Measurements from ENCODE around the gene RNF157. TPM values are rescaled to one million over a fixed set of nuclear protein-coding genes. Genes with fewer than 3 reads are reported as not detected.
"Not testable (repeated sequence)": the region's sequence is repeated elsewhere in the genome, so short reads cannot be mapped to it uniquely, and the experiment has no call there.

Gene RNF157
- total and polyA plus RNA-seq, 2 of the 13 experiments (the other 11 are each of a cell fraction or from before 2014, with no cell fraction given): 0.44 to 1.5 TPM

DNA sequence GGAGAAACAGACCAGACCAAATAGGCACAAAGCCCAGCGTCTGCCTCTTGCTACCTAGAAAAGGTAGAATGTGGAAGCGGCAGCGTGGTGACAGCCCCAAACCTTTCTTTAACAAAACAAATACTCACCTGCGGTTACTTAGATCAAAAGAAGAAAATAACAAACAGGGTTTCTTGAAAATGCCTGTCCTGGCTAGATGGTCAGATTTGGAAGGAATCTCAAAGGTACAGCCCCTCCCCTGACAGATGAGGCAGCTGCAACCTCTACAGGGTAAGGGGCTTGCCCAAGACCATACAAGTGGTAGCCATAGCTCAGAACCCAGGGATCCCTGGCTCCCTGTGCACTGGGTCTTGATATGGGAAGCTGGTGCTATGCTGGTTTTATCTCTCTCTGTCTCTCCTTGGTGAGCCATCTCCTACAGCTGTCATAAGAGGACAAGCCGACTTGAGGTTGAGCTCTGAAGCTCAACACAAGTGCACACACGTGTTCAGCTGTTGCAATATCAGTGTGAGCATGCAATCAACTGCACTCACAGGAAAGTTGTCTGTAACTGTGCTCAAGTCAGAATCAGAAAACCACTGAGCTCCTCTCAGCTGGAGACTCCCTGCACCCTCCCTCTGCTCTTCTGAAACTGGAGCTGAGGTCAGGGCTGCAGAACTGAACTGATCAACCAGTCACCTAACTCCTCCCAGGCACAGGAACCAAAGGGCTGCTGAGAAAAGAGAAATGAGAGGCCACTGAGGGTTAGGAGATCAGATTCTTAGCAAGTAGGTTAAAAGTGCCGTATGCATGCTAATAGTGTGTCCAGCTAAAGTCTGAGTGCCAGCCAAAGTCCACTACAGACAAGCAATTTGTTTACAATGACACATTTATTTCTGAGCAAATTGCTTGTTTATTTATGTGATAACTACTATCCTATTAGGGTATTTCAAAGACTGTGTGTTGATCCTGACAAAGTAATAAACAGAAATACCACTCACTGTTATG lies 6.1 kb upstream of the RNF157 start (continued):
- TF ChIP-seq, protein P1, sequence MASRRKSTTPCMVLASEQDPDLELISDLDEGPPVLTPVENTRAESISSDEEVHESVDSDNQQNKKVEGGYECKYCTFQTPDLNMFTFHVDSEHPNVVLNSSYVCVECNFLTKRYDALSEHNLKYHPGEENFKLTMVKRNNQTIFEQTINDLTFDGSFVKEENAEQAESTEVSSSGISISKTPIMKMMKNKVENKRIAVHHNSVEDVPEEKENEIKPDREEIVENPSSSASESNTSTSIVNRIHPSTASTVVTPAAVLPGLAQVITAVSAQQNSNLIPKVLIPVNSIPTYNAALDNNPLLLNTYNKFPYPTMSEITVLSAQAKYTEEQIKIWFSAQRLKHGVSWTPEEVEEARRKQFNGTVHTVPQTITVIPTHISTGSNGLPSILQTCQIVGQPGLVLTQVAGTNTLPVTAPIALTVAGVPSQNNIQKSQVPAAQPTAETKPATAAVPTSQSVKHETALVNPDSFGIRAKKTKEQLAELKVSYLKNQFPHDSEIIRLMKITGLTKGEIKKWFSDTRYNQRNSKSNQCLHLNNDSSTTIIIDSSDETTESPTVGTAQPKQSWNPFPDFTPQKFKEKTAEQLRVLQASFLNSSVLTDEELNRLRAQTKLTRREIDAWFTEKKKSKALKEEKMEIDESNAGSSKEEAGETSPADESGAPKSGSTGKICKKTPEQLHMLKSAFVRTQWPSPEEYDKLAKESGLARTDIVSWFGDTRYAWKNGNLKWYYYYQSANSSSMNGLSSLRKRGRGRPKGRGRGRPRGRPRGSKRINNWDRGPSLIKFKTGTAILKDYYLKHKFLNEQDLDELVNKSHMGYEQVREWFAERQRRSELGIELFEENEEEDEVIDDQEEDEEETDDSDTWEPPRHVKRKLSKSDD (CRISPR knock-in tag; IDR thresholded peaks at IDR 0.05; ENCODE audit: low read depth): no peak
- TF ChIP-seq SMAD1 (CRISPR knock-in tag; IDR thresholded peaks at IDR 0.05; ENCODE audit: borderline replicate concordance, low read depth): no peak
- TF ChIP-seq KAT2B (IDR thresholded peaks at IDR 0.05; ENCODE audit: borderline replicate concordance, low read depth, low read length): no peak
- TF ChIP-seq HCFC1 (IDR thresholded peaks at IDR 0.05; ENCODE audit: low read depth, low read length): no peak
- TF ChIP-seq HOXA5 (CRISPR knock-in tag; IDR thresholded peaks at IDR 0.05): no peak
- no peak for TF ChIP-seq ZSCAN12 (CRISPR knock-in tag; IDR thresholded peaks at IDR 0.05)
- no peak for TF ChIP-seq ZMYM4 (CRISPR knock-in tag; IDR thresholded peaks at IDR 0.05)

DNA sequence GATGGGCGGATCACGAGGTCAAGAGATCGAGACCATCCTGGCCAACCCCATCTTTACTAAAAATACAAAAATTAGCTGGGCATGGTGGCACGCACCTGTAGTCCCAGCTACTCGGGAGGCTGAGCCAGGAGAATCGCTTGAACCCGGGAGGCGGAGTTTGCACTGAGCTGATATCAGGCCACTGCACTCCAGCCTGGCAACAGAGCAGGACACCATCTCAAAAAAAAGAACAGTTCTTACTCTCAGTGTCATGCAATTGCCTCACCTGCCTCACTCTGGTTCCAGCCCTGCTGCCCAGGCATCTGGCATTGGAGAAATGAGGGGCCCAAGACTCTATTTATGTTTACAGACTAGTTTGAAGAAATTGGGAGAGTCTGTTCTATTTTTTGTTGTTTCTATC lies 4.4 kb upstream of the RNF157 start:
- H3K36me3 ChIP-seq (replicated peaks in 1 of 2; ENCODE audit: control insufficient read depth in 1 of 2, insufficient read depth in 2 of 2, low read length in 2 of 2); CTCF ChIA-PET (ENCODE audit: low intra/inter-chr PET ratio, low total read pairs); H3K79me2 ChIP-seq (ENCODE audit: insufficient read depth, low read length); H3K9ac ChIP-seq (ENCODE audit: insufficient read depth, low read depth, low read length); ATAC-seq; H4K20me1 ChIP-seq (ENCODE audit: insufficient read depth, low read length); DNase-seq (ENCODE audit: low spot score); H3K4me2 ChIP-seq (ENCODE audit: low read depth, low read length); H3K4me3 ChIP-seq (replicated peaks in 1 of 3; ENCODE audit: insufficient read depth in 1 of 3, low read depth in 2 of 3, low read length in 3 of 3); H3K27ac ChIP-seq (ENCODE audit: extremely low read length, insufficient read depth, low read length); BruUV-seq (replicated peaks); intact Hi-C loops (cut with micrococcal nuclease; ENCODE audit: unreplicated experiment); H3K9me3 ChIP-seq (ENCODE audit: low read length); FAIRE-seq; in situ Hi-C loops (cut with HindIII; ENCODE audit: extremely low pct_ligation_motif_present, low pct_unique_long_range_greater_than_20kb); H2AFZ ChIP-seq (ENCODE audit: low read length): not testable (repeated sequence)
- H3K27me3 ChIP-seq (ENCODE audit: control insufficient read depth in 1 of 2, insufficient read depth in 2 of 2, low read length in 2 of 2): peaks cover 8 to 41% of the 10 kb centered on the region in 2 experiments; a peak in 4 of 5 replicates
- WGBS (ENCODE audit: low lambda C conversion rate): 88% methylated on average over 8 of the region's 8 CpGs
- peaks cover 62% of the 10 kb centered on the region for H3K4me1 ChIP-seq (ENCODE audit: insufficient read depth, low read length)
- POLR2A ChIA-PET: interaction anchor here (7.6 kb wide), 1 partner anchor 15 kb away, joined by 40 read pairs; no protein-coding TSS in a partner anchor
